ENCODE measurements around the gene CPSF4L. TPM values are rescaled to one million over a fixed set of nuclear protein-coding genes. Genes with fewer than 3 reads are reported as not detected.

Gene CPSF4L
- polyA plus RNA-seq, 1 of the 3 experiments (the other 2 are of a cell fraction) = 0.10 TPM

DNA sequence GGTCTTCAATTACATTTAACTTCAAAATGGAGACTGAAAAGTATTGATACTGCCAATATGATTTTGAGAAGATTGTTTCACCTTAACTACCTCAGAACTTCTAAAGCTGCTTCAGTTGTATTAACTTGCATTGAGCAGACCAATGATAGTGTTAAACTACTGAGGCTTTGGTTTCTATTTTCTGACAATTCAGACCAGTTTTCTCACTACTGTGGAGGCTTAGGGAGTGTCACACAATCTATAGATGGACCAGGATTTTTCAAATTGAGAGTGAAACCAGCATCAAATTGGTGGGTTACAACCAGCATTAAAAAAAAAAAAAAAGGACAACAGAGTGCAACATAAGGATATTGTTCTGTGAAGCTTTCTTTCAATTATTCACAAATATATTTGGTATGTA, 47.7 kb downstream of the CPSF4L start:
- CTCF ChIA-PET = interaction anchor here (0.8 to 2.0 kb wide), 3 partner anchors 12 to 488 kb away, joined by 3 to 9 read pairs (median 5); no protein-coding TSS in a partner anchor
- H3K36me3 ChIP-seq (replicated peaks in 1 of 2; ENCODE audit: control insufficient read depth in 1 of 2, insufficient read depth in 2 of 2, low read length in 1 of 2) = peaks cover 23 to 46% of the 10 kb centered on the region in 2 experiments

More for the DNA sequence above, 47.7 kb downstream of the CPSF4L start:
- POLR2A ChIA-PET = no interaction called here
- Histone ChIP-seq H3K27ac (ENCODE audit: low read depth in 2 of 2, low read length in 1 of 2) (no peak overlapping the region), H3K27me3 (ENCODE audit: insufficient read depth) (no peaks in the 10 kb centered on the region), H3K9ac (no peak overlapping the region), H3K9me2 (no peaks in the 10 kb centered on the region), H2AFZ (ENCODE audit: low read depth) (no peak overlapping the region), H3K79me2 (ENCODE audit: insufficient read depth) (peaks cover 88% of the 10 kb centered on the region), H4K20me1 (ENCODE audit: insufficient read depth) (peaks cover 16% of the 10 kb centered on the region; the same call in 1 of the 2 replicates), H3K4me1 (ENCODE audit: control insufficient read depth in 1 of 2, insufficient read depth in 2 of 2, low read depth in 1 of 2, low read length in 1 of 2) (no peaks in the 10 kb centered on the region), H3F3A (replicated peaks; ENCODE audit: insufficient read depth) (peaks cover 19% of the 10 kb centered on the region), H3K9me3 (no peaks in the 10 kb centered on the region), H3K4me2 (no peak overlapping the region), H3K4me3 (ENCODE audit: low read depth in 2 of 2, low read length in 1 of 2) (no peak overlapping the region)
- no peak for DNase-seq
- TF ChIP-seq RAD21 (IDR thresholded peaks at IDR 0.05; ENCODE audit: low read length) (no peak), FOXJ3 (CRISPR knock-in tag; IDR thresholded peaks at IDR 0.05) (no peak), MAX (IDR thresholded peaks at IDR 0.05; ENCODE audit: low read depth) (no peak), PBX3 (IDR thresholded peaks at IDR 0.05) (no peak), SIN3A (IDR thresholded peaks at IDR 0.05; ENCODE audit: borderline replicate concordance, low read depth, low read length) (no peak), ELF1 (IDR thresholded peaks at IDR 0.05) (no peak), RFX5 (IDR thresholded peaks at IDR 0.05; ENCODE audit: low read length) (no peak), NFIC (IDR thresholded peaks at IDR 0.05; ENCODE audit: borderline replicate concordance) (no peak), FOXM1 (IDR thresholded peaks at IDR 0.05; ENCODE audit: low read depth) (no peak), RCOR1 (IDR thresholded peaks at IDR 0.05; ENCODE audit: low read length) (no peak), MEF2A (IDR thresholded peaks at IDR 0.05; ENCODE audit: borderline replicate concordance, low read depth) (no peak), REST (IDR thresholded peaks at IDR 0.05; ENCODE audit: low read depth, low read length) (no peak), POLR2AphosphoS5 (IDR thresholded peaks at IDR 0.05; ENCODE audit: low read depth, low read length) (no peak), TCF12 (IDR thresholded peaks at IDR 0.05) (no peak), USF2 (IDR thresholded peaks at IDR 0.05; ENCODE audit: borderline replicate concordance, low read depth, low read length) (no peak), FOSL2 (IDR thresholded peaks at IDR 0.05; ENCODE audit: borderline replicate concordance, low read depth) (no peak), YY1 (IDR thresholded peaks at IDR 0.05; ENCODE audit: low read depth) (no peak), GATA2 (CRISPR knock-in tag; IDR thresholded peaks at IDR 0.05) (no peak)
- TF ChIP-seq, protein P1, sequence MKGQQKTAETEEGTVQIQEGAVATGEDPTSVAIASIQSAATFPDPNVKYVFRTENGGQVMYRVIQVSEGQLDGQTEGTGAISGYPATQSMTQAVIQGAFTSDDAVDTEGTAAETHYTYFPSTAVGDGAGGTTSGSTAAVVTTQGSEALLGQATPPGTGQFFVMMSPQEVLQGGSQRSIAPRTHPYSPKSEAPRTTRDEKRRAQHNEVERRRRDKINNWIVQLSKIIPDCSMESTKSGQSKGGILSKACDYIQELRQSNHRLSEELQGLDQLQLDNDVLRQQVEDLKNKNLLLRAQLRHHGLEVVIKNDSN (IDR thresholded peaks at IDR 0.05; ENCODE audit: borderline replicate concordance, low read depth) = no peak
